Tibial nerve (tissue), 4 donors: Measurements from ENCODE around the gene ABCA10.

Experiments used
- EP300 ChIP-seq, 2 donors: sonication (generic); formaldehyde crosslinking; IDR thresholded peaks; one replicate each; pipeline ENCODE4 v1.6.1; 2017; ENCODE audit warnings: antibody characterized with exemption in 2 of 2, mild to moderate bottlenecking in 1 of 2
- POLR2A ChIP-seq, 2 donors: fragments of 450-650 bp; IDR thresholded peaks; one replicate each; pipeline ENCODE4 v1.6.1; 2017; ENCODE audit warnings: antibody characterized with exemption in 2 of 2, mild to moderate bottlenecking in 2 of 2, moderate library complexity in 2 of 2
- TF ChIP-seq, protein P1 (sequence below), 5 experiments: fragments of 200-600 bp in 3 of 5; fragments of 450-650 bp in 2 of 5; sonication (generic) in 3 of 5; IDR thresholded peaks; one replicate each; pipeline ENCODE4 v1.5.1; 2016 to 2019; ENCODE audit warnings: antibody characterized with exemption in 5 of 5, mild to moderate bottlenecking in 3 of 5, moderate library complexity in 2 of 5

DNA sequence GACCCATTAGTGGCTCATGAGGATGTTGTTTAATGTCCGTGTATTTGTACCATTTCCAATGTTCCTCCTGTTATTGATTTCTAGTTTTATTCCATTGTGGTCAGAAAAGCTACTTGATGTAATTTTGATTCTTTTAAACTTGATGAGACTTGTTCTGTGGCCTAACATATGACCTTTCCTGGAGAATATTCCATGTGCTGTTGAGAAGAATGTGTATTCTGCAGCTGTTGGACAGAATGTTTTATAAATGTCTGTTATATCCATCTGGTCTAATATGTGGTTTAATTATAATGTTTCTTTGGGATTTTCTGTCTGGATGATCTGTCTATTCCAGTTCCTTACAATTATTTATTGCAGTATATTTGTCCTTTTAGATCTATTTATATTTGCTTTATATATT is 2.9 kb upstream of the ABCA10 start:
- TF ChIP-seq, protein P1, sequence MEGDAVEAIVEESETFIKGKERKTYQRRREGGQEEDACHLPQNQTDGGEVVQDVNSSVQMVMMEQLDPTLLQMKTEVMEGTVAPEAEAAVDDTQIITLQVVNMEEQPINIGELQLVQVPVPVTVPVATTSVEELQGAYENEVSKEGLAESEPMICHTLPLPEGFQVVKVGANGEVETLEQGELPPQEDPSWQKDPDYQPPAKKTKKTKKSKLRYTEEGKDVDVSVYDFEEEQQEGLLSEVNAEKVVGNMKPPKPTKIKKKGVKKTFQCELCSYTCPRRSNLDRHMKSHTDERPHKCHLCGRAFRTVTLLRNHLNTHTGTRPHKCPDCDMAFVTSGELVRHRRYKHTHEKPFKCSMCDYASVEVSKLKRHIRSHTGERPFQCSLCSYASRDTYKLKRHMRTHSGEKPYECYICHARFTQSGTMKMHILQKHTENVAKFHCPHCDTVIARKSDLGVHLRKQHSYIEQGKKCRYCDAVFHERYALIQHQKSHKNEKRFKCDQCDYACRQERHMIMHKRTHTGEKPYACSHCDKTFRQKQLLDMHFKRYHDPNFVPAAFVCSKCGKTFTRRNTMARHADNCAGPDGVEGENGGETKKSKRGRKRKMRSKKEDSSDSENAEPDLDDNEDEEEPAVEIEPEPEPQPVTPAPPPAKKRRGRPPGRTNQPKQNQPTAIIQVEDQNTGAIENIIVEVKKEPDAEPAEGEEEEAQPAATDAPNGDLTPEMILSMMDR (IDR thresholded peaks at IDR 0.05), result no peak
- no peak for TF ChIP-seq POLR2A (IDR thresholded peaks at IDR 0.05)
- TF ChIP-seq EP300 (IDR thresholded peaks at IDR 0.05), result no peak
